Neural cell (in vitro differentiated cells): Measurements from ENCODE around the gene TBL1X.

ENCODE experiments used
- EZH2 ChIP-seq: fragments of 200-600, 300-800 bp; shearing (Covaris generic), sonication (generic); IDR thresholded peaks from 2 replicates; pipeline ENCODE4 v1.6.1; 2014; ENCODE audit warnings: antibody characterized with exemption, low read length, borderline replicate concordance, mild to moderate bottlenecking; ENCODE audit not compliant: insufficient read depth, poor library complexity, severe bottlenecking
- POLR2AphosphoS5 ChIP-seq: IDR thresholded peaks from 2 replicates; pipeline ENCODE4 v1.6.1; 2012
- SMC3 ChIP-seq: fragments of 450-650 bp; conservative IDR thresholded peaks from 2 replicates; pipeline ENCODE4 v1.6.1; 2014; ENCODE audit warnings: antibody characterized with exemption, mild to moderate bottlenecking, moderate library complexity; ENCODE audit not compliant: poor library complexity
- TF ChIP-seq, protein P1 (sequence below): fragments of 450-650 bp; IDR thresholded peaks from 2 replicates; pipeline ENCODE4 v1.5.1; 2014; ENCODE audit warnings: antibody characterized with exemption, mild to moderate bottlenecking, moderate library complexity; ENCODE audit not compliant: poor library complexity, severe bottlenecking

DNA sequence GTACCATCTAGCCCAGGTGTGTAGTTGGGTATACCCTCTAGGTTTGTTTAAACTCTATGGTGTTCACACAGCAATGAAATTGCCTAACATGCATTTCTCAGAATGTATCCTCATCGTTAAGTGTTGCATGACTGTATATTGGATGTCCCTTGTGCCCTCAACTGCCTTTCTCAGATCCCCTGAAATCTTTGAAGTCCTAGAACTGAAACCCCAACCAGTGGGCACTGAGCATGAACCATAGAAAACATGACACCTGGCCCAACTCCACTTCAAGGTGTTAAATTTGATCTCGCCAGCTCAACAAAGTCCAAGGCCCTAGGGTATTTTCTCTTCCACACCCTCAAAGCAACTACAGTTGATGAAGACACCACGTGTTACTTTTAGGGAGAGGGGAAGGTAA, 265.2 kb downstream of the TBL1X start:
- TF ChIP-seq, protein P1, sequence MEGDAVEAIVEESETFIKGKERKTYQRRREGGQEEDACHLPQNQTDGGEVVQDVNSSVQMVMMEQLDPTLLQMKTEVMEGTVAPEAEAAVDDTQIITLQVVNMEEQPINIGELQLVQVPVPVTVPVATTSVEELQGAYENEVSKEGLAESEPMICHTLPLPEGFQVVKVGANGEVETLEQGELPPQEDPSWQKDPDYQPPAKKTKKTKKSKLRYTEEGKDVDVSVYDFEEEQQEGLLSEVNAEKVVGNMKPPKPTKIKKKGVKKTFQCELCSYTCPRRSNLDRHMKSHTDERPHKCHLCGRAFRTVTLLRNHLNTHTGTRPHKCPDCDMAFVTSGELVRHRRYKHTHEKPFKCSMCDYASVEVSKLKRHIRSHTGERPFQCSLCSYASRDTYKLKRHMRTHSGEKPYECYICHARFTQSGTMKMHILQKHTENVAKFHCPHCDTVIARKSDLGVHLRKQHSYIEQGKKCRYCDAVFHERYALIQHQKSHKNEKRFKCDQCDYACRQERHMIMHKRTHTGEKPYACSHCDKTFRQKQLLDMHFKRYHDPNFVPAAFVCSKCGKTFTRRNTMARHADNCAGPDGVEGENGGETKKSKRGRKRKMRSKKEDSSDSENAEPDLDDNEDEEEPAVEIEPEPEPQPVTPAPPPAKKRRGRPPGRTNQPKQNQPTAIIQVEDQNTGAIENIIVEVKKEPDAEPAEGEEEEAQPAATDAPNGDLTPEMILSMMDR: no peak
- TF ChIP-seq POLR2AphosphoS5 (no peak), EZH2 (no peak), SMC3 (no peak)
